ENCODE results near the gene CCL14. TPM values are rescaled to one million over a fixed set of nuclear protein-coding genes. Genes with fewer than 3 reads are reported as not detected.

CCL14 gene
- total RNA-seq, 1 experiment from 2014 or later = not detected

- Histone ChIP-seq H3K56ac (ENCODE audit: insufficient read length, low read depth, low read length) (no peak overlapping the region), H3K4me1 (ENCODE audit: insufficient read depth, low read length) (no peaks in the 10 kb centered on the region), H3K4me2 (ENCODE audit: insufficient read depth, insufficient read length, low read length) (no peak overlapping the region), H2BK5ac (ENCODE audit: insufficient read length, low read length) (no peak overlapping the region), H2AFZ (ENCODE audit: low read length) (no peak overlapping the region), H4K8ac (replicated peaks; ENCODE audit: insufficient read length, low read depth, low read length) (no peak overlapping the region), H3K14ac (ENCODE audit: insufficient read depth, low read length) (no peak overlapping the region), H4K5ac (ENCODE audit: insufficient read length, low read depth, low read length) (no peak overlapping the region), H3K79me1 (ENCODE audit: insufficient read depth, low read depth, low read length, poor library complexity, severe bottlenecking) (no peaks in the 10 kb centered on the region), H2BK120ac (ENCODE audit: low read depth, low read length, poor library complexity, severe bottlenecking) (no peak overlapping the region), H2BK20ac (ENCODE audit: low read depth, low read length, poor library complexity, severe bottlenecking) (no peak overlapping the region), H3K27me3 (ENCODE audit: insufficient read depth, low read length) (no peaks in the 10 kb centered on the region), H3K18ac (ENCODE audit: insufficient read length, low read depth, low read length) (no peak overlapping the region), H3K23me2 (ENCODE audit: insufficient read length, low read depth, low read length, poor library complexity, severe bottlenecking) (no peaks in the 10 kb centered on the region), H3T11ph (ENCODE audit: low read length) (no peak overlapping the region), H3K23ac (ENCODE audit: insufficient read length, low read depth, low read length) (no peak overlapping the region), H3K9me3 (ENCODE audit: control insufficient read depth, low read depth, low read length) (no peaks in the 10 kb centered on the region), H3K4ac (ENCODE audit: low read depth, low read length) (no peak overlapping the region), H3K27ac (ENCODE audit: insufficient read length, low read depth, low read length) (no peak overlapping the region), H3K9ac (ENCODE audit: extremely low read depth, insufficient read length, low read length) (no peak overlapping the region), H3K79me2 (ENCODE audit: insufficient read depth, low read length) (no peaks in the 10 kb centered on the region), H2BK12ac (ENCODE audit: insufficient read length, low read depth, low read length) (no peak overlapping the region), H2AK5ac (ENCODE audit: insufficient read length, low read length) (no peak overlapping the region), H4K91ac (ENCODE audit: insufficient read length, low read depth, low read length) (no peak overlapping the region), H4K20me1 (ENCODE audit: control insufficient read depth, insufficient read depth, insufficient read length) (no peaks in the 10 kb centered on the region), H2BK15ac (ENCODE audit: low read depth, low read length) (no peak overlapping the region)
- peaks cover 5 to 7% of the 10 kb centered on the region in 2 experiments; a peak in 3 of 4 replicates for H3K4me1 Mint-ChIP-seq
- TF ChIP-seq, protein P1, sequence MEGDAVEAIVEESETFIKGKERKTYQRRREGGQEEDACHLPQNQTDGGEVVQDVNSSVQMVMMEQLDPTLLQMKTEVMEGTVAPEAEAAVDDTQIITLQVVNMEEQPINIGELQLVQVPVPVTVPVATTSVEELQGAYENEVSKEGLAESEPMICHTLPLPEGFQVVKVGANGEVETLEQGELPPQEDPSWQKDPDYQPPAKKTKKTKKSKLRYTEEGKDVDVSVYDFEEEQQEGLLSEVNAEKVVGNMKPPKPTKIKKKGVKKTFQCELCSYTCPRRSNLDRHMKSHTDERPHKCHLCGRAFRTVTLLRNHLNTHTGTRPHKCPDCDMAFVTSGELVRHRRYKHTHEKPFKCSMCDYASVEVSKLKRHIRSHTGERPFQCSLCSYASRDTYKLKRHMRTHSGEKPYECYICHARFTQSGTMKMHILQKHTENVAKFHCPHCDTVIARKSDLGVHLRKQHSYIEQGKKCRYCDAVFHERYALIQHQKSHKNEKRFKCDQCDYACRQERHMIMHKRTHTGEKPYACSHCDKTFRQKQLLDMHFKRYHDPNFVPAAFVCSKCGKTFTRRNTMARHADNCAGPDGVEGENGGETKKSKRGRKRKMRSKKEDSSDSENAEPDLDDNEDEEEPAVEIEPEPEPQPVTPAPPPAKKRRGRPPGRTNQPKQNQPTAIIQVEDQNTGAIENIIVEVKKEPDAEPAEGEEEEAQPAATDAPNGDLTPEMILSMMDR (conservative IDR thresholded peaks at IDR 0.05) = no peak
- no peak overlapping the region for H3K4me3 Mint-ChIP-seq
- no peaks in the 10 kb centered on the region; a peak in 1 of 7 replicates for H3K36me3 Mint-ChIP-seq (ENCODE audit: insufficient read depth in 1 of 3, low read depth in 3 of 3)
- no CpG with 5 or more reads among the region's 6 CpGs for WGBS (ENCODE audit: extremely low coverage, insufficient read length, low lambda C conversion rate)
- peaks cover 7% of the 10 kb centered on the region; the same call in 1 of the 2 replicates for H3K27me3 Mint-ChIP-seq (ENCODE audit: low read depth)
- peak; percentile 22 for DNase-seq
- no peak overlapping the region; a peak in 1 of 7 replicates for H3K27ac Mint-ChIP-seq
- no peaks in the 10 kb centered on the region; a peak in 1 of 5 replicates for H3K9me3 Mint-ChIP-seq
Measured at GRCh38 chr17:36001862-36002603, 15.5 kb upstream of the CCL14 start.

Measured in H9 (cell line).